Smooth muscle cell of the brain vasculature (primary cell): Measurements from ENCODE around the gene HDLBP.
"Not testable (repeated sequence)": the region's sequence is repeated elsewhere in the genome, so short reads cannot be mapped to it uniquely, and the experiment has no call there.

Experiments
- DNase-seq: peaks from one replicate; pipeline ENCODE4 v3.0.0-alpha.2; 2012; ENCODE audit warnings: low read depth, low spot score

Gene HDLBP

GRCh38 chr2:241329669-241330615 lies 14.5 kb upstream of the HDLBP start:
- no peak for DNase-seq

GRCh38 chr2:241325257-241325656 lies 9.8 kb upstream of the HDLBP start:
- no peak for DNase-seq

DNA sequence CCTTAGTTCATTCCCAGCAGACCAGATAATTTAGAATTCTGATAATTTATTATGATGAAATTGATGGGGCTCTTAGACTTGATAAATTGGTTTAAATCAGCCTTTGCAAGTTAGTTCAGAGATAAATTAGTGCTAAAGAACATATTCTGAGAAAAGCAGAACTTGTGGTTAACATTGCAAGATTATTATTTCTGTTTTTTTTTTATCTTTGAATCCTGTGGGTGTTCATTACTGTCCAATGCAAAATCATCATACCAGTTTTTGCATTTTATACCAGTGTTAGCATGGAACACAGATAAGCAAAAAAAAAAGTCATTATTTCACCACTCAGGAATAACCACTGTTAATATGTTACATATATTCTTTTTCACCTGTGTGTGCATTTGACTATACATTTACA lies 9.3 kb upstream of the HDLBP start:
- no peak for DNase-seq

GRCh38 chr2:241323778-241324177 lies 8.3 kb upstream of the HDLBP start:
- DNase-seq: no peak

- DNase-seq: no peak
Measured at GRCh38 chr2:241321886-241322285, 6.4 kb upstream of the HDLBP start.

DNA sequence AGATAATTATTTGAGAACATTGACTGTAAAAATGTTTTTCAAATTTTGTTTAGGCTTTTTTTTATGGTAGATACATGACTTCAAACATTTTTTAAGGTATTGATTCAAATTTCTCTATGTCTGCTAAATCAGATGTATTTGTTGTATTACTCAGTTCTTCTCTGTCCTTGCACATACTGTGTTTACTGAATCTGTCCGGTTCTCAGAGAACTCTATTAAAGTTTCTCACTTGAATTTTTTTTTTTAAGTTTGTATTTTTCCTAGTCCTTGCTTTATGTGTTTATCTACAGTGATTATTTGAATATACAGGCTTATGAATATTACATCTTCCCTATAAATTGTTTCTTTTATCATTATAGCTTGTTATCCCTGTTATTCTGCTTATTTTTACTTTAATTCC lies 5.6 kb upstream of the HDLBP start:
- no peak for DNase-seq

GRCh38 chr2:241320394-241320793 lies 4.9 kb upstream of the HDLBP start:
- no peak for DNase-seq

- not testable (repeated sequence) for DNase-seq
Measured at GRCh38 chr2:241318830-241319229, 3.4 kb upstream of the HDLBP start.

- DNase-seq: no peak
Measured at GRCh38 chr2:241317391-241317790, 1.9 kb upstream of the HDLBP start.

- DNase-seq: no peak
Measured at GRCh38 chr2:241316825-241317224, 1.4 kb upstream of the HDLBP start.

GRCh38 chr2:241315879-241316631 lies 583 bp upstream of the HDLBP start, which contains the start of gene SEPTIN2:
TSS of gene SEPTIN2 (plus strand) at chr2:241315925. CDS start at chr2:241324233, 8,308 bp downstream.
- no peak for DNase-seq

GRCh38 chr2:241314226-241315092 lies 1.0 kb downstream of the HDLBP start:
- no peak for DNase-seq

GRCh38 chr2:241313543-241314095 lies 1.9 kb downstream of the HDLBP start:
- no peak for DNase-seq

GRCh38 chr2:241312082-241312481 lies 3.4 kb downstream of the HDLBP start:
- DNase-seq: no peak

DNA sequence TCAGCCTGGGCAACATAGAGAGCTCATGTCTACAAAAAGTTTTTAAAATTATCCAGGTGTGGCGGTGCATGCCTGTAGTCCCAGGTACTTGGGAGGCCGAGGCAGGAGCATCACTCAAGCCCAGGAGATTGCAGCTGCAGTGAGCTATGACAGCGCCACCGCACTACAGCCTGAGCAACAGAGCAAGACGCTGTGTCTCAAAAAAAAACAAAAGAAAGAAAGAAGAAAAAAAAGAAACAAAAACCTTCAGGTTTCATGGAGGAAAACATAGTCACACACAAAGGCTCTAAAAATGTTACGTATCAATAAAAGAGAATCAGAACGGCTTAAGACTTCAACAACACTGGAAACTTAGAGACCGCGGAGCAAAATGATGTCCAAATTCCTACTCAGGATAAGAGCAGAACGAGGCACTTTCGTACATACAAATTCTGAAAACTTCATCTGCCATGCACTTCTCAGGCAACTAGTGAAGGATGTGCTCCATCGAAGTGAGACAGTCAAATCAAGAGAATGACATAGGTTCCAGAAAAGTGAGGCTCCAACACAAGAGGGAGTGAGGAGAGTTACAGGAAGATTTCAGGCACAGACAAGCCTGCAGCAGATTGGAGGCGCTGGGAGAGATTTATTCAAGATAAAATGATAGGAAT lies 4.4 kb downstream of the HDLBP start:
- DNase-seq: no peak

GRCh38 chr2:241309684-241310117 lies 5.8 kb downstream of the HDLBP start:
- no peak for DNase-seq

DNA sequence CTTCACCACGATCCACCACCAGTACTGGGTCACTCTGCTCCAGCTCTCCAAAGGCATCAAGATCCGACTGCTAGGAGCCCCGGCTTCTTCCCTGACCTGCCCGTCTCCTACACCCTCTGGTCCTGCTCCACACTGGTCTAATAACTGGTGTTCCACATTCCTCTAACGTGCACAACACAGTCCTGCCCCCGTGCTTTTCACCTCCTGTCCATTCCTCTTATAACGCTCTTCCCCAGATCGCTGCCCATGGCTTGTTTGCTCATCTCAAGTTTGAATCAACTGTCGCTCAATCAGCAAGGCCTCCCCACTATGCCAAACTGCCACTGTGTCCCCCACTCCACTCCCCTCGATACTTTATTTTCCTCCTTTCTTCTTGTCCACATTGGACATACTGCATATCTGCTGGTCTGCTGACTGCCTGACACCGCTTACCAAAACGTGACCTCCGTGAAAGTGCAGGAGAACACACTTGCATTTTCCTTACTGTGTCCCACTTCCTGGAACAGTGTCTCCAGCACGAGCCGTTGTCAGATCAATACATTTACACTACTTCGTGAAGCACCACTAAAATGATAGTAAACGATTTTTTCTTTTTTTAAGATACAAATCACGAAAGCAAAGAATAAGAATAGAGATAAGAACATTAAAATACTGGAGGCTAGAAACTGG lies 6.5 kb downstream of the HDLBP start:
- no peak for DNase-seq

- no peak for DNase-seq
Measured at GRCh38 chr2:241308267-241308666, 7.2 kb downstream of the HDLBP start.

GRCh38 chr2:241307055-241307454 lies 8.4 kb downstream of the HDLBP start:
- DNase-seq: no peak

- no peak for DNase-seq
Measured at GRCh38 chr2:241304039-241304670, 11.3 kb downstream of the HDLBP start.
